PC-3 (cell line): Measurements from ENCODE around the gene DHX58. TPM values are rescaled to one million over a fixed set of nuclear protein-coding genes. Genes with fewer than 3 reads are reported as not detected.

ENCODE experiments used
- total RNA-seq: library from RNA; depleted of rRNA; stranded (reverse); fragments of >200 nt; gene quantifications from 2 replicates; pipeline ENCODE4 v1.2.3, GENCODE V29; 2014; rRNA removed

DHX58 gene
- total RNA-seq, 1 experiment from 2014 or later: not detected

Other genes with a start within 250 kb of the DHX58 start
- 16.5 and 19.9 TPM in 2 replicates for gene KLHL11, start 247.3 kb downstream of the DHX58 start, total RNA-seq
- gene ACLY, start 193.8 kb downstream of the DHX58 start, total RNA-seq: 110 and 114 TPM in 2 replicates
- gene ODAD4, start 182.1 kb downstream of the DHX58 start, total RNA-seq: 0.15 and 0.98 TPM in 2 replicates
- 75.4 and 91.6 TPM in 2 replicates for gene CNP, start 145.9 kb downstream of the DHX58 start, total RNA-seq
- 60.1 and 76.3 TPM in 2 replicates for gene DNAJC7, start 95.3 kb downstream of the DHX58 start, total RNA-seq
- gene NKIRAS2, start 92.6 kb downstream of the DHX58 start, total RNA-seq: 39.4 and 46.6 TPM in 2 replicates
- gene C17orf113, start 62.1 kb downstream of the DHX58 start, total RNA-seq: 0.62 and 1.8 TPM in 2 replicates
- gene ZNF385C, start 14.2 kb downstream of the DHX58 start, total RNA-seq: 0.04 and 0.17 TPM in 2 replicates
- gene KAT2A, start 8.7 kb upstream of the DHX58 start, total RNA-seq: not detected in 2 replicates
- not detected in 2 replicates for gene HSPB9, start 10.1 kb upstream of the DHX58 start, total RNA-seq
- not detected in 2 replicates for gene RAB5C, start 42.3 kb upstream of the DHX58 start, total RNA-seq
- not detected in 2 replicates for gene KCNH4, start 68.4 kb upstream of the DHX58 start, total RNA-seq
- gene HCRT, start 72.7 kb upstream of the DHX58 start, total RNA-seq: not detected in 2 replicates
- gene GHDC, start 81.8 kb upstream of the DHX58 start, total RNA-seq: not detected in 2 replicates
- gene STAT5B, start 163.7 kb upstream of the DHX58 start, total RNA-seq: not detected in 2 replicates
- not detected in 2 replicates for gene STAT5A, start 175.8 kb upstream of the DHX58 start, total RNA-seq